Mesenchymal stem cell (in vitro differentiated cells and primary cell): Measurements from ENCODE around the gene ZFP64.

ENCODE experiments used
- DNase-seq: peaks from one replicate; pipeline ENCODE4 v3.0.0-alpha.2; 2013
- H2AFZ ChIP-seq: one replicate; pipeline ENCODE4 v1.6.1; 2013; ENCODE audit warnings: low read depth, mild to moderate bottlenecking, control low read depth, inconsistent platforms, low read length, moderate library complexity
- H2AK5ac ChIP-seq: 2 replicates; pipeline ENCODE4 v1.6.1; 2013; ENCODE audit warnings: low read length, moderate library complexity, mild to moderate bottlenecking, inconsistent platforms; ENCODE audit not compliant: severe bottlenecking
- H2BK120ac ChIP-seq: one replicate; pipeline ENCODE4 v1.6.1; 2013; ENCODE audit warnings: low read depth, mild to moderate bottlenecking, inconsistent platforms, low read length, moderate library complexity
- H2BK12ac ChIP-seq, 2 experiments: one replicate each; pipeline ENCODE4 v1.6.1; 2013; ENCODE audit warnings: inconsistent platforms in 2 of 2, low read length in 2 of 2, mild to moderate bottlenecking in 2 of 2, moderate library complexity in 2 of 2, control low read depth in 1 of 2
- H2BK15ac ChIP-seq: one replicate; pipeline ENCODE4 v1.6.1; 2013; ENCODE audit warnings: mild to moderate bottlenecking, low read depth, inconsistent platforms; ENCODE audit not compliant: poor library complexity, severe bottlenecking
- H2BK5ac ChIP-seq: 2 replicates; pipeline ENCODE4 v1.6.1; 2013; ENCODE audit warnings: low read depth, mild to moderate bottlenecking, low read length, control low read depth, inconsistent platforms; ENCODE audit not compliant: poor library complexity, severe bottlenecking
- H3K14ac ChIP-seq, 2 experiments: one replicate each; pipeline ENCODE4 v1.6.1; 2013; ENCODE audit warnings: inconsistent platforms in 2 of 2, low read length in 2 of 2, control low read depth in 1 of 2, mild to moderate bottlenecking in 1 of 2, moderate library complexity in 1 of 2
- H3K18ac ChIP-seq, 2 experiments: one replicate each; pipeline ENCODE4 v1.6.1; 2013; ENCODE audit warnings: inconsistent platforms in 2 of 2, low read length in 2 of 2, control low read depth in 1 of 2, low read depth in 1 of 2, mild to moderate bottlenecking in 1 of 2
- H3K23ac ChIP-seq, 2 experiments: one replicate each; pipeline ENCODE4 v1.6.1; 2013; ENCODE audit warnings: inconsistent platforms in 2 of 2, low read length in 2 of 2, mild to moderate bottlenecking in 2 of 2, moderate library complexity in 2 of 2, control low read depth in 1 of 2
- H3K27ac ChIP-seq: 2 replicates; pipeline ENCODE4 v1.5.1; 2013; ENCODE audit warnings: mild to moderate bottlenecking, moderate library complexity, low read length, control low read depth, inconsistent platforms; ENCODE audit not compliant: poor library complexity, severe bottlenecking
- H3K27me3 ChIP-seq, 2 experiments: 2 replicates each; pipeline versions ENCODE4 v1.6.1 to v1.7.0; 2013; ENCODE audit warnings: low read length in 2 of 2, mild to moderate bottlenecking in 2 of 2, moderate library complexity in 2 of 2, control low read depth in 1 of 2, inconsistent platforms in 1 of 2; ENCODE audit not compliant: control insufficient read depth in 1 of 2, insufficient read depth in 1 of 2
- H3K36me3 ChIP-seq, 2 experiments: 2 replicates each; pipeline versions ENCODE4 v1.6.1 to v1.7.0; 2013; ENCODE audit warnings: low read length in 2 of 2, control low read depth in 1 of 2, inconsistent platforms in 1 of 2, low read depth in 1 of 2, mild to moderate bottlenecking in 1 of 2; ENCODE audit not compliant: insufficient read depth in 2 of 2, control insufficient read depth in 1 of 2
- H3K4ac ChIP-seq, 2 experiments: one replicate each; pipeline ENCODE4 v1.6.1; 2013; ENCODE audit warnings: inconsistent platforms in 2 of 2, low read length in 2 of 2, mild to moderate bottlenecking in 2 of 2, moderate library complexity in 2 of 2, control low read depth in 1 of 2, low read depth in 1 of 2
- H3K4me1 ChIP-seq: 2 replicates; pipeline ENCODE4 v1.6.1; 2013; ENCODE audit warnings: low read depth, low read length, control low read depth; ENCODE audit not compliant: control insufficient read depth, insufficient read depth
- H3K4me2 ChIP-seq: 2 replicates; pipeline ENCODE4 v1.6.1; 2013; ENCODE audit warnings: low read length, mild to moderate bottlenecking, inconsistent platforms; ENCODE audit not compliant: poor library complexity, severe bottlenecking
- H3K4me3 ChIP-seq, 2 experiments: 2 replicates each; pipeline versions ENCODE4 v1.5.1 to v1.7.0; 2013; ENCODE audit warnings: low read length in 2 of 2, mild to moderate bottlenecking in 2 of 2, control low read depth in 1 of 2, low read depth in 1 of 2; ENCODE audit not compliant: insufficient read depth in 1 of 2
- H3K79me1 ChIP-seq: replicated peaks from 2 replicates; pipeline ENCODE4 v1.6.1; 2013; ENCODE audit warnings: mild to moderate bottlenecking, control low read depth, low read length, inconsistent platforms; ENCODE audit not compliant: poor library complexity, severe bottlenecking
- H3K9ac ChIP-seq: 2 replicates; pipeline ENCODE4 v1.7.0; 2013; ENCODE audit warnings: mild to moderate bottlenecking, low read length, moderate library complexity
- H3K9me3 ChIP-seq: 2 replicates; pipeline ENCODE4 v1.7.0; 2013; ENCODE audit warnings: mild to moderate bottlenecking, low read length; ENCODE audit not compliant: control insufficient read depth
- H4K8ac ChIP-seq: one replicate; pipeline ENCODE4 v1.6.1; 2013; ENCODE audit warnings: inconsistent platforms, mild to moderate bottlenecking, low read length, moderate library complexity
- H4K91ac ChIP-seq: one replicate; pipeline ENCODE4 v1.6.1; 2013; ENCODE audit warnings: mild to moderate bottlenecking, low read length, inconsistent platforms
- WGBS: methylation state at CpG from one replicate; pipeline ENCODE4 v1.1.7; 2013; ENCODE audit warnings: mixed read lengths; 5-methylcytosine and 5-hydroxymethylcytosine counted together

Gene ZFP64

DNA sequence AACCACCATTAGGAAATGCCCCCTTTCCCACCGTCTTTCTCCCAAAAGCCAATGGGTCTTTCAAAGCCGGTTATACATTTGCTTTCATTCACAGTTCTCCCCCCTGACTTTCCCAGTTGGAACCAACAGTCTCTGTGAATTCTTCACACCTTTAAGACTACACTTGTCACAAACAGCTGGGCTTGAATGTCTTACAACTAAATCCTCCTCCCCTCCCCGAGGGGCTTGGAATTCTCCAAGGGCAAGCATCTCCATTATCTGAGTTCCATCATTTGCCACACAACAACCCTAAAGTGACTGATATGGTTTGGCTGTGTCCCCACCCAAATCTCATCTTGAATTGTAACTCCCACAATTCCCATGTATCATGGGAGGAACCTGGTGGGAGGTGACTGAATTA, 12.9 kb downstream of the ZFP64 start:
- no peak overlapping the region for H3K14ac ChIP-seq
- no peak overlapping the region for H3K4me3 ChIP-seq
- DNase-seq, result no peak
- H2AFZ ChIP-seq, result no peak overlapping the region
- H3K4ac ChIP-seq, result no peak overlapping the region
- no peak overlapping the region for H2BK5ac ChIP-seq
- no peak overlapping the region for H3K18ac ChIP-seq
- no peaks in the 10 kb centered on the region for H3K27me3 ChIP-seq
- peaks cover 48% of the 10 kb centered on the region for H3K79me1 ChIP-seq
- H2BK15ac ChIP-seq, result no peak overlapping the region
- H3K9ac ChIP-seq, result no peak overlapping the region
- no peak overlapping the region for H3K23ac ChIP-seq
- no peak overlapping the region for H4K91ac ChIP-seq
- H2BK12ac ChIP-seq, result no peak overlapping the region
- no peaks in the 10 kb centered on the region for H3K9me3 ChIP-seq
- no peak overlapping the region for H2AK5ac ChIP-seq
- H3K27ac ChIP-seq, result no peak overlapping the region
- H3K4me1 ChIP-seq, result no peaks in the 10 kb centered on the region
- no peak overlapping the region for H4K8ac ChIP-seq
- no peak overlapping the region for H3K4me2 ChIP-seq
- peaks cover 28 to 31% of the 10 kb centered on the region in 2 experiments for H3K36me3 ChIP-seq
- no peak overlapping the region for H2BK120ac ChIP-seq
- WGBS, result 51% methylated on average over 3 of the region's 3 CpGs

DNA sequence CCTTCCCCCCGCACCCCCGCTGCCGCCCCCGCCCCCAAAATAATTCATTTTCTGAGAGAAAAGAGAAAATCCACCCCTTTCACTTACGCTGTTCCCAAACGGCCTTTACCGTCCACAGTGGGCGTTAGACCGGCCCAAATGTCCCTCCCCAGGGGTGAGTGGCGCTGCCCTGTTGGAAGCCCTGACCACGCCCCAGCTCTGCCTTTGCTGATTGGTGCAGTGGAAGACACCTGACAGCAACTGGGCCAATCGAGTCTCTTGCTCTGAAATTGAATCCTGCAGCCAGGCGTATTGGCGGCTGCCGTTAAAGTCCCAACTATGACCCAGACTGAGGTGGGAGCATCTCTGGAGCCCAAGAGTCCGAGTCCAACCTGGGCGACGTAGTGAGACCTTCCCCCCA, 15.7 kb downstream of the ZFP64 start:
- Histone ChIP-seq H2AFZ (no peak overlapping the region), H3K4me2 (no peak overlapping the region), H2AK5ac (no peak overlapping the region), H2BK5ac (no peak overlapping the region), H2BK15ac (no peak overlapping the region), H3K4me3 (no peak overlapping the region), H3K79me1 (peaks cover 52% of the 10 kb centered on the region), H3K36me3 (peaks cover 31 to 34% of the 10 kb centered on the region in 2 experiments), H3K4me1 (peaks cover 2% of the 10 kb centered on the region), H3K14ac (no peak overlapping the region), H3K27ac (no peak overlapping the region), H4K91ac (no peak overlapping the region), H4K8ac (no peak overlapping the region), H3K9me3 (no peaks in the 10 kb centered on the region), H3K9ac (no peak overlapping the region), H3K18ac (no peak overlapping the region), H3K23ac (no peak overlapping the region), H2BK12ac (no peak overlapping the region), H2BK120ac (no peak overlapping the region), H3K27me3 (no peaks in the 10 kb centered on the region), H3K4ac (no peak overlapping the region)
- no peak for DNase-seq
- WGBS, result 97% methylated on average over 18 of the region's 18 CpGs

DNA sequence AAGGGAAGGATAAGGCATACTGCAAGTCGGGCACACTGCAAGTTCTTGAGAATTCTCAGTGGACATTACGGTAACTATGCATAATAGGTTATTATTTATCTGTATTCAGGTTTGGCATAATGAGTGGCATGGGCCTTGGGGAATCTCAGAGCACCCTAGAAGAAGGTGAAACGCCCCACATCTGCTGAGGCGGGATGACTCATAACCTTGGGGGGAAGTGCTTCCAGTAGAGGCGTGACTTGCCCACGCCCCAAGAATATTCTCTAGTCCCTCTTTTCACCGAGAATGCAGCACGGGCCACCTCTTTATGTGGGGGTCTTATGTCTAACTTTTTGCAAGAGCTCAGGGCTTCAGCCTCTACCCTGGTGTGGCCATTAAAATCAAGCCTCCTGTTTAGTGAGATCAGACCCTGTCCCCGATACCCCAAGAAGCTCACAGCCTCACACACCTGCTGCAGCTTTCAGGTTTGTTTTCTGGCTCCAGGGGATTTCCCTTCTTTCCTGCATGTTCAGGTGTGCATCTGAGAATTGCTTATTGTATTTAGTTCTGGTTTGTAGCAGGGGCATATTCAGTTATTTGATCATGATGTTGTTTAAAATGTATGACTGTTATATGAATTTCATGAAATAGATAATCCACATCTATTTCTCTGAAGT, 19.1 kb downstream of the ZFP64 start:
- Histone ChIP-seq H2BK120ac (no peak overlapping the region), H2AFZ (no peak overlapping the region), H3K36me3 (peaks cover 31 to 44% of the 10 kb centered on the region in 2 experiments), H3K27ac (no peak overlapping the region), H4K91ac (no peak overlapping the region), H3K79me1 (peaks cover 46% of the 10 kb centered on the region), H3K9me3 (no peaks in the 10 kb centered on the region), H2BK15ac (no peak overlapping the region), H3K27me3 (no peaks in the 10 kb centered on the region), H4K8ac (no peak overlapping the region), H3K9ac (no peak overlapping the region), H3K14ac (no peak overlapping the region), H3K4ac (no peak overlapping the region), H2BK5ac (no peak overlapping the region), H3K23ac (no peak overlapping the region), H3K4me2 (no peak overlapping the region), H2AK5ac (no peak overlapping the region), H3K18ac (no peak overlapping the region), H2BK12ac (no peak overlapping the region), H3K4me1 (peaks cover 2% of the 10 kb centered on the region), H3K4me3 (no peak overlapping the region)
- 91% methylated on average over 7 of the region's 9 CpGs for WGBS
- DNase-seq, result no peak

DNA sequence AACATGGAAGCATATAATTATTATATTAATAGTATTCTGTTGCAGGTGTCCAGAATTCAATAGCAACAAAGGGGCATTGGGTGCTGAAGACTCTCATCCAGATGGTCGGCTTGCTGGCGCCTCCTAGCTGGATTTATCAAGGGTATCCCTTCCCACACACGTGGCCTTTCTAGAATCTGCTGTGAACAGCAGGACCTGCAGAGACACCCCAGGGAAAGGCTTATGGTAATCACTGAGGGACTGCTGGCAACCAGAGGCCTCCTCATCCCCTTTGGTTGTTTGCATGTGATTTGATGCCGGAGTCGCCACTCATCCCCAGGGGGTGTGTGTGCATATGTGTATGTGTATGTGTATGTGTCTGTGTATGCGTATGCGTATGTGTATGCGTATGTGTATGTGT, 20.6 kb downstream of the ZFP64 start:
- Histone ChIP-seq H2BK15ac (no peak overlapping the region), H3K4me2 (no peak overlapping the region), H3K18ac (peak overlapping the region in 1 of 2 experiments; percentile 30), H3K79me1 (peaks cover 37% of the 10 kb centered on the region), H3K4me3 (no peak overlapping the region), H4K91ac (no peak overlapping the region), H3K14ac (no peak overlapping the region), H3K36me3 (peaks cover 29 to 44% of the 10 kb centered on the region in 2 experiments), H2AK5ac (no peak overlapping the region), H3K4me1 (peaks cover 2% of the 10 kb centered on the region), H4K8ac (peak overlapping the region; percentile 7), H2BK5ac (no peak overlapping the region), H3K9ac (no peak overlapping the region), H3K9me3 (no peaks in the 10 kb centered on the region), H3K27ac (no peak overlapping the region), H3K23ac (no peak overlapping the region), H2AFZ (no peak overlapping the region), H3K27me3 (no peaks in the 10 kb centered on the region), H3K4ac (no peak overlapping the region), H2BK120ac (no peak overlapping the region), H2BK12ac (no peak overlapping the region)
- 98% methylated on average over 8 of the region's 8 CpGs for WGBS
- DNase-seq, result no peak
